Skeletal muscle cell (primary cell): Measurements from ENCODE around the gene SV2C.
"Not testable (repeated sequence)": the region's sequence is repeated elsewhere in the genome, so short reads cannot be mapped to it uniquely, and the experiment has no call there.

ENCODE experiments used
- DNase-seq: peaks from one replicate; pipeline ENCODE4 v3.0.0-alpha.2; 2010; ENCODE audit warnings: low read depth
- H3K4me3 ChIP-seq: 2 replicates; pipeline ENCODE4 v1.5.1; 2011; ENCODE audit warnings: low read depth, mild to moderate bottlenecking, control low read depth, low read length, moderate library complexity

Gene SV2C, protein sequence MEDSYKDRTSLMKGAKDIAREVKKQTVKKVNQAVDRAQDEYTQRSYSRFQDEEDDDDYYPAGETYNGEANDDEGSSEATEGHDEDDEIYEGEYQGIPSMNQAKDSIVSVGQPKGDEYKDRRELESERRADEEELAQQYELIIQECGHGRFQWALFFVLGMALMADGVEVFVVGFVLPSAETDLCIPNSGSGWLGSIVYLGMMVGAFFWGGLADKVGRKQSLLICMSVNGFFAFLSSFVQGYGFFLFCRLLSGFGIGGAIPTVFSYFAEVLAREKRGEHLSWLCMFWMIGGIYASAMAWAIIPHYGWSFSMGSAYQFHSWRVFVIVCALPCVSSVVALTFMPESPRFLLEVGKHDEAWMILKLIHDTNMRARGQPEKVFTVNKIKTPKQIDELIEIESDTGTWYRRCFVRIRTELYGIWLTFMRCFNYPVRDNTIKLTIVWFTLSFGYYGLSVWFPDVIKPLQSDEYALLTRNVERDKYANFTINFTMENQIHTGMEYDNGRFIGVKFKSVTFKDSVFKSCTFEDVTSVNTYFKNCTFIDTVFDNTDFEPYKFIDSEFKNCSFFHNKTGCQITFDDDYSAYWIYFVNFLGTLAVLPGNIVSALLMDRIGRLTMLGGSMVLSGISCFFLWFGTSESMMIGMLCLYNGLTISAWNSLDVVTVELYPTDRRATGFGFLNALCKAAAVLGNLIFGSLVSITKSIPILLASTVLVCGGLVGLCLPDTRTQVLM

GRCh38 chr5:76082772-76083554 lies at the start of gene SV2C:
Gene SV2C, plus strand, starts transcription at chr5:76083383. Its CDS starts 48,368 bp downstream, at chr5:76131751.
- DNase-seq: no peak
- H3K4me3 ChIP-seq: peak within 1 kb of the TSS; percentile 15

- not testable (repeated sequence) for H3K4me3 ChIP-seq, DNase-seq
Observed at GRCh38 chr5:76037736-76038151, 45.4 kb upstream of the SV2C start.

GRCh38 chr5:76038212-76038611 lies 45.0 kb upstream of the SV2C start:
- DNase-seq: no peak
- H3K4me3 ChIP-seq: no peak overlapping the region

GRCh38 chr5:76040806-76041205 lies 42.4 kb upstream of the SV2C start:
- DNase-seq: no peak
- H3K4me3 ChIP-seq: no peak overlapping the region

DNA sequence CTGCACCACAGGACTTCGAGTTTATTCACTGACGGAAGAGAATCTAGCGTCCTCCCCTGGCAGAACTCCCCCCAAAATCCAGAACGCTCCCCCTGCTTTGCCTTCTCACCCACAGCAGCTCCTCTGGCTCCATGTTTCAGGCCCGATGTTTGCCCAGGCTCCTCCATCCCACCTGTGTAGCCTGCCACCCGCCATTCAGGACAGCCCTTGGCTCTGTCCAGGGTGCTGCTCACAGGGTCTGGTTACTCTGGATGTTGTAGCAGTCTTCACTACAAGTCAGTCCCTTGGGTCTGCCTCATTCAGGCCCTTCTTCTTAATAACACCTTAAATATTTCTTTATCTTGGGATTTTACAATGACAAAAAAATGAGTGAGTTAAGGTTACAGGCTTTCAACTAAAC lies 41.3 kb upstream of the SV2C start:
- H3K4me3 ChIP-seq: no peak overlapping the region
- DNase-seq: no peak

- DNase-seq: no peak
- no peak overlapping the region for H3K4me3 ChIP-seq
Observed at GRCh38 chr5:76046741-76047140, 36.4 kb upstream of the SV2C start.

- no peak overlapping the region for H3K4me3 ChIP-seq
- no peak for DNase-seq
Observed at GRCh38 chr5:76050134-76050533, 33.0 kb upstream of the SV2C start.

DNA sequence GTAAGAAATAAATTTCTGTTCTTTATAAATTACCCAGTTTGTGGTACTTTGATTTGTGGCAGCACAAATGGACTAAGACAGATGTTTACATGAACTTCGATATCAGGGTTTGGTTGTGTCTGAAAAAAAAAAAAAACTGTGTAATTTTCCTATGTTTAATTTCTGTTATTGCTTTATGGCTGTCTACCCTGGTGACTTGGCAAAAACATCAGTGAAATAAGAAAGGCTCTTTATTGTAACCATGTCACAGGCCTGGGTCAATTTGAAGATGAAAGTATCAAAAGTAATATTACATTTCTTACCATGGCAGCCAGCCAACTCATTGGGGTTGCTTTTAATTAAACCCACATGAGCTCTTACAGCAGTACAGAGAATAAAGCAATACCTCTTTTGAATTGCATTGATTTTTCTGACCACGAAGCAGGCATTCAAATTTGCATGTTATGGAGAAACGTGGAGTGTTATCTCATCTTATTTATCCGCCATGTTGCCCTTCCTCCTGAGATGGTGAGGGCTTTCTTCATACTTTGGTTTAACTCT lies 20.6 kb upstream of the SV2C start:
- no peak for DNase-seq
- no peak overlapping the region for H3K4me3 ChIP-seq

- DNase-seq: no peak
- no peak overlapping the region for H3K4me3 ChIP-seq
Observed at GRCh38 chr5:76065258-76065657, 17.9 kb upstream of the SV2C start.

GRCh38 chr5:76069061-76069735 lies 14.0 kb upstream of the SV2C start:
- no peak overlapping the region for H3K4me3 ChIP-seq
- DNase-seq: no peak

DNA sequence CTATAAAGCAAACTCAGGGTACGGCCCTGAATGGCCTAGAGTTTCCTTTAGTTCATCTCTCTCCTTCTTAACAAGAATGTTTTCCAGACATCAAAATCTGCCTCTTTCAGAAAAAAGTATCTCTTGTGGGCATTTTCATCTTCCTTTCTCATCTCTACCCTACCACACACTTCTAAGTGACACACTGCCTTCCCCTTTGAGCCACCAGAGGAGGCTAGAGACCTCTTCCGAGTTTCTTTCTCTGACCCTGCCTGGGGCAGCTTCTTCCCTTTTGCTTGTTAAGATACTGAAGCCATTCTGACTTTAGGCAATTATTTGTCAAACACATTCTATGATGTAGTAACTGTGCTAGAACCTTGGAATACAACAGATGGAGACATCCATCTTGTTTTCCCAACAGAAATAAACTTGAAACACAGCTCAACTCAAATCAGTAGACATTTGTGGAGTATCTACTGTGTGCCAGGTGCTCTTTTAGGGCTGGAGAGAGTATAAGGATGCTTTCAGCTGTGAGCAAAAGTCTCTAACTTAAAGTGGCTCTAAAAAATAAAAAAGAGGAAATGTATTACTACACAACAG lies 8.6 kb upstream of the SV2C start:
- no peak for DNase-seq
- no peak overlapping the region for H3K4me3 ChIP-seq

DNA sequence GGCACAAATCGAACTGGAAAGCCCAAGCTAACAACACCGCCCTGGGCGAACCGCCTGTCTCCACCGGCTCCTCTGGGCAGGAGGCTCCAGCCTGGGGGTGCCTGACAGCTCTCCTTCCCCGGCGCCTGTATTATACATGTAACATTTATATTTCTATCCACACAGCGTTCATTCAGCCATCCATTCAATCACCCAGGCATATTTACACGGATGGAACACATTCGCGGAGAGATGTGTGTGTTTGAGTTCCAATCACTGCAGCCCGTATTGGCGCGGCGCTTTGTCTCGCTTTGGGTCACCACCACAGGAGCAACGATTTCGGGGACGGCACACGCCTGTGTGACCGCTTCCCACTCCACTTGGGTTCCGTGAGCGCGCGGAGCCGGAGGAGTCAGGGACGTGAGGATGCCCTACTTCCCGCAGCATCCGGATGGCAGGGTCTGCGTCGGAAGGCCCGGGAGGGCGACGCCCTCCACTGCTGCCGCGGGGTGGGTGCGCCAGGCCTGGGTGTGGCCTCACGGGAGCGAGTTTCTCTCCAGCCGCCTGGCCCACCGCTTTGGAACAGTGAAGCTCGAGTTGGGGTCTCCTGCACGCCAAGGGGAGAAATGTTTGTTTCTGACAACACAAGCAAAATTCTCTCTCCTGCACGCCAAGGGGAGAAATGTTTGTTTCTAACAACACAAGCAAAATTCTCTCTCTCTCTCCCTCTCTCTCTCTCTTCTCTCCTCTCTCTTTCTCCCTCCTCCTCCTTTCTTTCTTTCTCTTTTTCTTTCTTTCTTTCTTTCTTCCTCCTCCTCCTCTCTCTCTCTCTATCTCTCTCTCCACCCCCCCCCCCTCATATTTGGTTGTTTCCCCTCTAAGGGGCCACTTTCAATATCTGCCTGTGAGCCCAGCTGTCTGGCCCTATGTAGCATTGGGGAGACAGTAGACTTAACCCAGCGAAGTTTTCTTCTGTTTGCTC lies 1.1 kb upstream of the SV2C start:
- no peak for DNase-seq
- H3K4me3 ChIP-seq: no peak overlapping the region

- no peak for DNase-seq
- H3K4me3 ChIP-seq: peak overlapping the region; percentile 15
Observed at GRCh38 chr5:76083555-76084495, 642 bp downstream of the SV2C start.

- no peak for DNase-seq
- no peak overlapping the region for H3K4me3 ChIP-seq
Observed at GRCh38 chr5:76084496-76085242, 1.5 kb downstream of the SV2C start.

- DNase-seq: no peak
- H3K4me3 ChIP-seq: no peak overlapping the region
Observed at GRCh38 chr5:76085243-76085579, 2.0 kb downstream of the SV2C start.

GRCh38 chr5:76086095-76086494 lies 2.9 kb downstream of the SV2C start:
- DNase-seq: no peak
- H3K4me3 ChIP-seq: no peak overlapping the region
